GM12878 (cell line): ENCODE measurements around the gene TAS2R41. TPM values are rescaled to one million over a fixed set of nuclear protein-coding genes. Genes with fewer than 3 reads are reported as not detected.

Source experiments
- ATAC-seq: fragments of 200-7000 bp; cut with Tn5 transposase; 3 replicates; pipeline ENCODE4 v1.9.1; 2020; ENCODE audit warnings: mild to moderate bottlenecking, moderate library complexity
- BruUV-seq: library from RNA; stranded (reverse); fragments of 400-500 nt; replicated peaks from 2 replicates; lab custom pipeline; 2021; lab: Mats Ljungman, UMichigan
- CTCF ChIA-PET: fragments of 300-600 bp; sonication (Branson Sonifier 250); formaldehyde crosslinking; extraction: SDS; loops from one replicate; lab custom pipeline; 2021; ENCODE audit warnings: inconsistent platforms; lab: Yijun Ruan, JAX
- POLR2A ChIA-PET: fragments of 350-600 bp; formaldehyde crosslinking; extraction: SDS; loops from one replicate; lab custom pipeline; 2021; ENCODE audit warnings: inconsistent platforms; lab: Charles Lee
- RAD21 ChIA-PET: fragments of 300-600 bp; sonication (Branson Sonifier 250); formaldehyde crosslinking; loops from one replicate; lab custom pipeline; 2023; ENCODE audit warnings: antibody characterized with exemption; ENCODE audit not compliant: unreplicated experiment; lab: Charles Lee
- SMC1A ChIA-PET: fragments of 300-600 bp; sonication (Branson Sonifier 250); formaldehyde crosslinking; loops from one replicate; lab custom pipeline; 2023; ENCODE audit not compliant: unreplicated experiment, uncharacterized antibody; lab: Charles Lee
- DNase-seq: peaks from one replicate; pipeline ENCODE4 v3.0.0-alpha.2; 2011; ENCODE audit warnings: low read depth, low spot score
- FAIRE-seq: peaks from 3 replicates; lab custom pipeline; 2011; peaks lifted over from hg19 to GRCh38; lab: Jason Lieb, UNC
- H2AFZ ChIP-seq: 2 replicates; pipeline ENCODE4 v1.6.0; 2011; ENCODE audit warnings: low read depth, low read length, control low read depth; ENCODE audit not compliant: control insufficient read depth
- H3K27ac ChIP-seq: 2 replicates; pipeline ENCODE4 v1.5.1; 2011; ENCODE audit warnings: control low read depth; ENCODE audit not compliant: control insufficient read depth, insufficient read depth
- H3K27me3 ChIP-seq, 2 experiments: replicated peaks in 1 of 2; 2 replicates each; pipeline versions ENCODE4 v1.6.0 to v1.6.1; 2011; ENCODE audit warnings: low read length in 1 of 2; ENCODE audit not compliant: control insufficient read depth in 2 of 2, insufficient read depth in 2 of 2
- H3K36me3 ChIP-seq, 2 experiments: 2 replicates each; pipeline ENCODE4 v1.5.1; 2011; ENCODE audit warnings: low read length in 1 of 2; ENCODE audit not compliant: control insufficient read depth in 2 of 2, insufficient read depth in 2 of 2
- H3K4me1 ChIP-seq: 2 replicates; pipeline ENCODE4 v1.6.1; 2011; ENCODE audit warnings: mild to moderate bottlenecking, low read length, moderate library complexity, mixed read lengths; ENCODE audit not compliant: control insufficient read depth, insufficient read depth
- H3K4me2 ChIP-seq: 2 replicates; pipeline ENCODE4 v1.6.0; 2011; ENCODE audit warnings: control low read depth; ENCODE audit not compliant: control insufficient read depth, insufficient read depth
- H3K4me3 ChIP-seq: fragments of 200-600 bp; sonication (generic); 2 replicates; pipeline ENCODE4 v1.5.1; 2016
- H3K79me2 ChIP-seq: 2 replicates; pipeline ENCODE4 v1.6.0; 2011; ENCODE audit warnings: low read length; ENCODE audit not compliant: control insufficient read depth, insufficient read depth
- H3K9ac ChIP-seq: 2 replicates; pipeline ENCODE4 v1.8.0; 2011; ENCODE audit warnings: low read length, control low read depth, mixed read lengths; ENCODE audit not compliant: control insufficient read depth, insufficient read depth
- H3K9me3 ChIP-seq: replicated peaks from 3 replicates; pipeline ENCODE4 v1.5.1; 2011; ENCODE audit warnings: mild to moderate bottlenecking, low read length; ENCODE audit not compliant: control insufficient read depth, insufficient read depth
- H4K20me1 ChIP-seq: 2 replicates; pipeline ENCODE4 v1.6.0; 2011; ENCODE audit not compliant: control insufficient read depth, insufficient read depth
- ESRRA ChIP-seq: IDR thresholded peaks from 2 replicates; pipeline ENCODE4 v1.6.1; 2012; ENCODE audit warnings: mild to moderate bottlenecking, low read length, improper control_type of control experiment
- NFXL1 ChIP-seq: fragments of 450-650 bp; IDR thresholded peaks from 2 replicates; pipeline ENCODE4 v1.6.1; 2017; ENCODE audit warnings: antibody characterized with exemption, mild to moderate bottlenecking, borderline replicate concordance
- NR2C1 ChIP-seq: fragments of 450-650 bp; IDR thresholded peaks from 2 replicates; pipeline ENCODE4 v1.6.1; 2017; ENCODE audit warnings: antibody characterized with exemption, mild to moderate bottlenecking, moderate library complexity
- NR2C2 ChIP-seq: IDR thresholded peaks from 2 replicates; pipeline ENCODE4 v1.6.1; 2011; ENCODE audit warnings: borderline replicate concordance, low read depth; ENCODE audit not compliant: control insufficient read depth, insufficient read length
- PML ChIP-seq: IDR thresholded peaks from 2 replicates; pipeline ENCODE4 v1.6.1; 2012; ENCODE audit warnings: low read length, inconsistent platforms
- RCOR1 ChIP-seq: conservative IDR thresholded peaks from 2 replicates; pipeline ENCODE4 v1.6.1; 2012; ENCODE audit warnings: low read depth, low read length, improper control_type of control experiment
- SRF ChIP-seq, 2 experiments: IDR thresholded peaks; 2 replicates each; pipeline ENCODE4 v1.6.1; 2011; ENCODE audit warnings: low read depth in 2 of 2, low read length in 2 of 2, mild to moderate bottlenecking in 1 of 2, moderate library complexity in 1 of 2
- ZNF274 ChIP-seq: IDR thresholded peaks from one replicate; pipeline ENCODE4 v1.8.0; 2011; ENCODE audit not compliant: insufficient read length, insufficient read depth
- WGBS: methylation state at CpG from one replicate; pipeline ENCODE4 v1.1.6; 2016; ENCODE audit warnings: low lambda C conversion rate; ENCODE audit not compliant: insufficient replicate concordance, insufficient coverage; ENCODE audit errors: missing lambda C conversion rate; 5-methylcytosine and 5-hydroxymethylcytosine counted together
- in situ Hi-C: fragments of 300-500 bp; cut with MboI; formaldehyde crosslinking; loops from 9 replicates; pipeline ENCODE4 v1.14.3; 2018; ENCODE audit warnings: mixed read lengths
- intact Hi-C: fragments of 100-400 bp; cut with micrococcal nuclease; formaldehyde crosslinking; loops from one replicate; pipeline ENCODE4 v1.14.2; 2022; ENCODE audit not compliant: unreplicated experiment
- polyA plus RNA-seq, 11 experiments: library from polyadenylated mRNA; depleted of rRNA in 4 of 11; unstranded in 6 of 11; stranded (reverse) in 5 of 11; fragments of >200 nt; fragmentation: Nextera tagmentation in 4 of 11; fragmentation: Illumina TruSeq in 1 of 11; extraction: Ambion mirVana in 4 of 11; extraction: Trizol in 1 of 11; gene quantifications; 1 replicate in 1 of 11; 2 replicates in 10 of 11; pipeline versions ENCODE4 v1.2.1 to v1.2.3, GENCODE V29; 2011 to 2016; ENCODE audit warnings: inconsistent platforms in 2 of 11, missing spikeins in 2 of 11, low read depth in 1 of 11
- total RNA-seq, 4 experiments: library from RNA; depleted of rRNA in 3 of 4; stranded (reverse); fragments of >200 nt in 3 of 4; fragmentation: Illumina TruSeq in 1 of 4; extraction: Trizol in 1 of 4; gene quantifications; 2 replicates each; pipeline versions ENCODE4 v1.2.1 to v1.2.3, GENCODE V29; 2013 to 2021
- TF ChIP-seq, protein P1 (sequence below): IDR thresholded peaks from 2 replicates; pipeline ENCODE4 v1.6.1; 2011; ENCODE audit warnings: low read depth, mild to moderate bottlenecking, low read length, moderate library complexity, borderline replicate concordance; ENCODE audit errors: extremely low read depth
- TF ChIP-seq, protein P2 (sequence below), 3 experiments: IDR thresholded peaks in 2 of 3; conservative IDR thresholded peaks in 1 of 3; 2 replicates each; pipeline ENCODE4 v1.5.1; 2011; ENCODE audit warnings: low read depth in 3 of 3, low read length in 3 of 3, mild to moderate bottlenecking in 3 of 3, control low read depth in 2 of 3, moderate library complexity in 2 of 3, inconsistent platforms in 1 of 3, mixed read lengths in 1 of 3; ENCODE audit not compliant: control insufficient read depth in 2 of 3, insufficient read depth in 1 of 3; ENCODE audit errors: extremely low read depth in 1 of 3

Gene TAS2R41
- total and polyA plus RNA-seq, 10 of the 15 experiments (the other 5 are each of a cell fraction or from before 2014, with no cell fraction given), result not detected

- DNase-seq, result no peak
- Histone ChIP-seq H4K20me1 (no peaks in the 10 kb centered on the region), H3K36me3 (no peaks in the 10 kb centered on the region), H3K27me3 (no peaks in the 10 kb centered on the region; a peak in 1 of 4 replicates), H3K4me1 (no peaks in the 10 kb centered on the region), H3K9ac (no peak overlapping the region), H3K4me2 (no peak overlapping the region), H2AFZ (no peak overlapping the region), H3K27ac (no peak overlapping the region), H3K9me3 (no peaks in the 10 kb centered on the region), H3K79me2 (no peaks in the 10 kb centered on the region), H3K4me3 (no peak overlapping the region)
- TF ChIP-seq, protein P1, sequence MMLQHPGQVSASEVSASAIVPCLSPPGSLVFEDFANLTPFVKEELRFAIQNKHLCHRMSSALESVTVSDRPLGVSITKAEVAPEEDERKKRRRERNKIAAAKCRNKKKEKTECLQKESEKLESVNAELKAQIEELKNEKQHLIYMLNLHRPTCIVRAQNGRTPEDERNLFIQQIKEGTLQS, result no peak
- TF ChIP-seq, protein P2, sequence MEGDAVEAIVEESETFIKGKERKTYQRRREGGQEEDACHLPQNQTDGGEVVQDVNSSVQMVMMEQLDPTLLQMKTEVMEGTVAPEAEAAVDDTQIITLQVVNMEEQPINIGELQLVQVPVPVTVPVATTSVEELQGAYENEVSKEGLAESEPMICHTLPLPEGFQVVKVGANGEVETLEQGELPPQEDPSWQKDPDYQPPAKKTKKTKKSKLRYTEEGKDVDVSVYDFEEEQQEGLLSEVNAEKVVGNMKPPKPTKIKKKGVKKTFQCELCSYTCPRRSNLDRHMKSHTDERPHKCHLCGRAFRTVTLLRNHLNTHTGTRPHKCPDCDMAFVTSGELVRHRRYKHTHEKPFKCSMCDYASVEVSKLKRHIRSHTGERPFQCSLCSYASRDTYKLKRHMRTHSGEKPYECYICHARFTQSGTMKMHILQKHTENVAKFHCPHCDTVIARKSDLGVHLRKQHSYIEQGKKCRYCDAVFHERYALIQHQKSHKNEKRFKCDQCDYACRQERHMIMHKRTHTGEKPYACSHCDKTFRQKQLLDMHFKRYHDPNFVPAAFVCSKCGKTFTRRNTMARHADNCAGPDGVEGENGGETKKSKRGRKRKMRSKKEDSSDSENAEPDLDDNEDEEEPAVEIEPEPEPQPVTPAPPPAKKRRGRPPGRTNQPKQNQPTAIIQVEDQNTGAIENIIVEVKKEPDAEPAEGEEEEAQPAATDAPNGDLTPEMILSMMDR (IDR thresholded peaks at IDR 0.05 in 2 of 3, conservative IDR thresholded peaks at IDR 0.05 in 1 of 3; ENCODE audit: control insufficient read depth in 2 of 3, extremely low read depth in 1 of 3, insufficient read depth in 1 of 3, low read depth in 3 of 3, low read length in 3 of 3), result no peak
- TF ChIP-seq PML (no peak), ESRRA (no peak), ZNF274 (no peak), NR2C2 (no peak), NFXL1 (no peak), NR2C1 (no peak), SRF (IDR thresholded peaks at IDR 0.05; ENCODE audit: low read depth in 2 of 2, low read length in 2 of 2) (no peak), RCOR1 (no peak)
- no peak for FAIRE-seq
- ChIA-PET SMC1A (no interaction called here), CTCF (no interaction called here), RAD21 (no interaction called here), POLR2A (no interaction called here)
- no peak for ATAC-seq
- intact Hi-C loops, result no loop called here
- 39% methylated on average over 3 of the region's 3 CpGs for WGBS
- in situ Hi-C loops, result no loop called here
- BruUV-seq, result no TSS peak
Observed at GRCh38 chr7:143484119-143484518, 6.4 kb downstream of the TAS2R41 start.
